Measurements from ENCODE around the gene LDLRAD2. TPM values are rescaled to one million over a fixed set of nuclear protein-coding genes. Genes with fewer than 3 reads are reported as not detected.

LDLRAD2 gene
- total RNA-seq, 1 experiment from 2014 or later, result not detected

DNA sequence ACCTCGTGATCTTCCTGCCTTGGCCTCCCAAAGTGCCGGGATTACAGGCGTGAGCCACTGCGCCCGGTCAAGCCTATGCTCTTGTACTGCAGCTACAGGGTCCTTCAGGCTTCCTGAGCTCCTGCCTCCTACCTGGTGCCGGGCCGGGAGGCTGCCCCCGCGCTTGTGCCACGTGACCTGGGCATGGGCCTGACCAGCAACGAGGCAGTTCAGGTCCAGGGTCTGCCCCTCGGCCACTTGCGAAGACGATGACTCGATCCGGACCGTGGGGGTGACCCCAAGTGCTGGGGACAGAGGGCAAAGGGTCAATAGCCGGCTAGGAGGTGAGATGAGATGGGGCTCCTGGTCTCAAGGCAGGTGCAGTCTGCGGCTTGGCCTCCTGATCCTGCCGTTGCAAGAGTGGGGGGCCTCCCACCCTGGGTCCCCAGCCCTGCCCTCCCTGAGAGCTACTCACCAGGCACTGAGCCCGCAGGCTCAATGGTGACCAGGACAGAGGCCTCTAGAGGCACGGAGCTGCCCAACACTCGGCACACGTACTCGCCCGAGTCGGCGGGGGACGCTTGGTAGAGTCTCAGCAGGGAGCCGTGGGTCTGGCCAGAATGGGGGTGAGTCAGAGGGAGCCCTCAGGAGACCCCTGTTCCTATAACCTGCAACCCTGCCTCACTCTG, 38.0 kb downstream of the LDLRAD2 start:
- no peaks in the 10 kb centered on the region for H3K9me3 ChIP-seq (ENCODE audit: control insufficient read depth, insufficient read depth, low read depth, low read length)
- BruUV-seq (replicated peaks), result no TSS peak
- CTCF ChIA-PET, result interaction anchor here (0.7 kb wide), 1 partner anchor 196 kb away, joined by 8 read pairs; no protein-coding TSS in a partner anchor
- TF ChIP-seq SIN3A (IDR thresholded peaks at IDR 0.05; ENCODE audit: borderline replicate concordance, insufficient read depth, low read depth, low read length) (no peak), POLR2AphosphoS5 (IDR thresholded peaks at IDR 0.05; ENCODE audit: low read depth, low read length) (no peak), TCF7L2 (IDR thresholded peaks at IDR 0.05; ENCODE audit: low read depth, low read length) (no peak)
- TF ChIP-seq, protein P1, sequence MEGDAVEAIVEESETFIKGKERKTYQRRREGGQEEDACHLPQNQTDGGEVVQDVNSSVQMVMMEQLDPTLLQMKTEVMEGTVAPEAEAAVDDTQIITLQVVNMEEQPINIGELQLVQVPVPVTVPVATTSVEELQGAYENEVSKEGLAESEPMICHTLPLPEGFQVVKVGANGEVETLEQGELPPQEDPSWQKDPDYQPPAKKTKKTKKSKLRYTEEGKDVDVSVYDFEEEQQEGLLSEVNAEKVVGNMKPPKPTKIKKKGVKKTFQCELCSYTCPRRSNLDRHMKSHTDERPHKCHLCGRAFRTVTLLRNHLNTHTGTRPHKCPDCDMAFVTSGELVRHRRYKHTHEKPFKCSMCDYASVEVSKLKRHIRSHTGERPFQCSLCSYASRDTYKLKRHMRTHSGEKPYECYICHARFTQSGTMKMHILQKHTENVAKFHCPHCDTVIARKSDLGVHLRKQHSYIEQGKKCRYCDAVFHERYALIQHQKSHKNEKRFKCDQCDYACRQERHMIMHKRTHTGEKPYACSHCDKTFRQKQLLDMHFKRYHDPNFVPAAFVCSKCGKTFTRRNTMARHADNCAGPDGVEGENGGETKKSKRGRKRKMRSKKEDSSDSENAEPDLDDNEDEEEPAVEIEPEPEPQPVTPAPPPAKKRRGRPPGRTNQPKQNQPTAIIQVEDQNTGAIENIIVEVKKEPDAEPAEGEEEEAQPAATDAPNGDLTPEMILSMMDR (IDR thresholded peaks at IDR 0.05), result no peak
- TF ChIP-seq, protein P2, sequence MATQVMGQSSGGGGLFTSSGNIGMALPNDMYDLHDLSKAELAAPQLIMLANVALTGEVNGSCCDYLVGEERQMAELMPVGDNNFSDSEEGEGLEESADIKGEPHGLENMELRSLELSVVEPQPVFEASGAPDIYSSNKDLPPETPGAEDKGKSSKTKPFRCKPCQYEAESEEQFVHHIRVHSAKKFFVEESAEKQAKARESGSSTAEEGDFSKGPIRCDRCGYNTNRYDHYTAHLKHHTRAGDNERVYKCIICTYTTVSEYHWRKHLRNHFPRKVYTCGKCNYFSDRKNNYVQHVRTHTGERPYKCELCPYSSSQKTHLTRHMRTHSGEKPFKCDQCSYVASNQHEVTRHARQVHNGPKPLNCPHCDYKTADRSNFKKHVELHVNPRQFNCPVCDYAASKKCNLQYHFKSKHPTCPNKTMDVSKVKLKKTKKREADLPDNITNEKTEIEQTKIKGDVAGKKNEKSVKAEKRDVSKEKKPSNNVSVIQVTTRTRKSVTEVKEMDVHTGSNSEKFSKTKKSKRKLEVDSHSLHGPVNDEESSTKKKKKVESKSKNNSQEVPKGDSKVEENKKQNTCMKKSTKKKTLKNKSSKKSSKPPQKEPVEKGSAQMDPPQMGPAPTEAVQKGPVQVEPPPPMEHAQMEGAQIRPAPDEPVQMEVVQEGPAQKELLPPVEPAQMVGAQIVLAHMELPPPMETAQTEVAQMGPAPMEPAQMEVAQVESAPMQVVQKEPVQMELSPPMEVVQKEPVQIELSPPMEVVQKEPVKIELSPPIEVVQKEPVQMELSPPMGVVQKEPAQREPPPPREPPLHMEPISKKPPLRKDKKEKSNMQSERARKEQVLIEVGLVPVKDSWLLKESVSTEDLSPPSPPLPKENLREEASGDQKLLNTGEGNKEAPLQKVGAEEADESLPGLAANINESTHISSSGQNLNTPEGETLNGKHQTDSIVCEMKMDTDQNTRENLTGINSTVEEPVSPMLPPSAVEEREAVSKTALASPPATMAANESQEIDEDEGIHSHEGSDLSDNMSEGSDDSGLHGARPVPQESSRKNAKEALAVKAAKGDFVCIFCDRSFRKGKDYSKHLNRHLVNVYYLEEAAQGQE (IDR thresholded peaks at IDR 0.05; ENCODE audit: insufficient read depth in 1 of 2, low read depth in 2 of 2, low read length in 1 of 2), result no peak
- ATAC-seq (no peak), DNase-seq (ENCODE audit: low read depth, low spot score) (no peak)
- H3K36me3 ChIP-seq (ENCODE audit: control insufficient read depth, insufficient read depth, low read length), result peaks cover 2% of the 10 kb centered on the region; the same call in 1 of the 2 replicates
- in situ Hi-C loops (cut with HindIII; ENCODE audit: low pct_unique_long_range_greater_than_20kb, low sequenced_read_pairs), result no loop called here
- no peaks in the 10 kb centered on the region for H3K4me1 ChIP-seq (ENCODE audit: control insufficient read depth, insufficient read depth, low read length)
- no peak overlapping the region for H3K27ac ChIP-seq (ENCODE audit: low read length)
- H3K4me3 ChIP-seq (ENCODE audit: low read depth in 2 of 2, low read length in 2 of 2), result no peak overlapping the region
- intact Hi-C loops (cut with micrococcal nuclease; ENCODE audit: unreplicated experiment), result no loop called here
- POLR2A ChIA-PET, result interaction anchor here (0.6 to 0.7 kb wide), 2 partner anchors 31 to 32 kb away, joined by 4 to 6 read pairs; no protein-coding TSS in a partner anchor
- no peaks in the 10 kb centered on the region for H3K27me3 ChIP-seq (ENCODE audit: control insufficient read depth, insufficient read depth, low read length)

DNA sequence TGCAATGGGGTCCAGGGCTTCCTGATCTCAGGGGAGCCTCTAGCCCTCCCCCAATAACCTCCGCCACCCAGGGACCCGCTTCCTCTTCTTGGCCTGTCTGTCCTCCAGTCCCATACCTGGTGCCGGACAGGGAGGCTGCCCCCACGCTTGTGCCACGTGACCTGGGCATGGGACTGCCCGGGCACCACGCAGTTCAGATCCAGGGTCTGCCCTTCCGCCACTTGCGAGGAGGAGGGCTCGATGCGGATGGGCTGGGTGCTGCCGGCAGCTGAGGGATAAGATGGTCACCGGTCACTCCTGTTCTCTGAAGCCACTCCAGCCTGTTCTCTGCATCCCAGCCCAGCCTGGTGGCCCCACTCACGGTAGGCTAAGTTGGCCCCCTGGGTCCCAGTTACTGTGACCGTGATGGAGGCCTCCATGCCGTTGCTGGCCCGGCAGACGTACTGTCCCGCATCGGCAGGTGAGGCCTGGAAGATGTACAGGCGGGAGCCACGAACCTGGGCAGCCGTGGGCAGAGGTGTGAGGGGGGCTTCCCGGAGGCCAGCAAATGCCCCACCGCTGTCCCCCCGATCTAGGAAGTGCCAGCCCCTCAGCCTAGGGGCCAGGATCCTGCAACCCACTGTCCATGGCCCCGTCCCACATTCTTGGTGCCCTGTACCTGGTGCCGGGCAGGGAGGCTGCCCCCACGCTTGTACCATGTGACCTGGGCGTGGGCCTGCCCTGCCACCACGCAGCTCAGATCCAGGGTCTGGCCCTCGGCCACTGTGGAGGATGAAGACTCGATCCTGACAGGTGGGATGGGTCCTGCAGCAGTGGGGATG, 39.6 kb downstream of the LDLRAD2 start:
- no peaks in the 10 kb centered on the region for H3K4me1 ChIP-seq (ENCODE audit: control insufficient read depth, insufficient read depth, low read length)
- H3K36me3 ChIP-seq (ENCODE audit: control insufficient read depth, insufficient read depth, low read length), result peaks cover 2% of the 10 kb centered on the region; the same call in 1 of the 2 replicates
- no TSS peak for BruUV-seq (replicated peaks)
- no peak overlapping the region for H3K27ac ChIP-seq (ENCODE audit: low read length)
- DNase-seq (ENCODE audit: low read depth, low spot score) (no peak), ATAC-seq (no peak)
- POLR2A ChIA-PET, result interaction anchor here (0.6 kb wide), 1 partner anchor 121 kb away, joined by 3 read pairs; no protein-coding TSS in a partner anchor
- intact Hi-C loops (cut with micrococcal nuclease; ENCODE audit: unreplicated experiment), result no loop called here
- H3K4me3 ChIP-seq (ENCODE audit: low read depth in 2 of 2, low read length in 2 of 2), result no peak overlapping the region
- H3K9me3 ChIP-seq (ENCODE audit: control insufficient read depth, insufficient read depth, low read depth, low read length), result no peaks in the 10 kb centered on the region
- no peaks in the 10 kb centered on the region for H3K27me3 ChIP-seq (ENCODE audit: control insufficient read depth, insufficient read depth, low read length)
- in situ Hi-C loops (cut with HindIII; ENCODE audit: low pct_unique_long_range_greater_than_20kb, low sequenced_read_pairs), result no loop called here
- TF ChIP-seq, protein P2 (IDR thresholded peaks at IDR 0.05; ENCODE audit: insufficient read depth in 1 of 2, low read depth in 2 of 2, low read length in 1 of 2), result no peak
- CTCF ChIA-PET, result no interaction called here

Measured in Panc1 (cell line).